NCI-H526 (cell line): ENCODE results near the gene IP6K1.
"Not testable (repeated sequence)": the region's sequence is repeated elsewhere in the genome, so short reads cannot be mapped to it uniquely, and the experiment has no call there.

ENCODE experiments used
- DNase-seq, 2 experiments: peaks; one replicate each; lab custom pipeline; 2025; lab: John Stamatoyannopoulos, UW

IP6K1 gene

DNA sequence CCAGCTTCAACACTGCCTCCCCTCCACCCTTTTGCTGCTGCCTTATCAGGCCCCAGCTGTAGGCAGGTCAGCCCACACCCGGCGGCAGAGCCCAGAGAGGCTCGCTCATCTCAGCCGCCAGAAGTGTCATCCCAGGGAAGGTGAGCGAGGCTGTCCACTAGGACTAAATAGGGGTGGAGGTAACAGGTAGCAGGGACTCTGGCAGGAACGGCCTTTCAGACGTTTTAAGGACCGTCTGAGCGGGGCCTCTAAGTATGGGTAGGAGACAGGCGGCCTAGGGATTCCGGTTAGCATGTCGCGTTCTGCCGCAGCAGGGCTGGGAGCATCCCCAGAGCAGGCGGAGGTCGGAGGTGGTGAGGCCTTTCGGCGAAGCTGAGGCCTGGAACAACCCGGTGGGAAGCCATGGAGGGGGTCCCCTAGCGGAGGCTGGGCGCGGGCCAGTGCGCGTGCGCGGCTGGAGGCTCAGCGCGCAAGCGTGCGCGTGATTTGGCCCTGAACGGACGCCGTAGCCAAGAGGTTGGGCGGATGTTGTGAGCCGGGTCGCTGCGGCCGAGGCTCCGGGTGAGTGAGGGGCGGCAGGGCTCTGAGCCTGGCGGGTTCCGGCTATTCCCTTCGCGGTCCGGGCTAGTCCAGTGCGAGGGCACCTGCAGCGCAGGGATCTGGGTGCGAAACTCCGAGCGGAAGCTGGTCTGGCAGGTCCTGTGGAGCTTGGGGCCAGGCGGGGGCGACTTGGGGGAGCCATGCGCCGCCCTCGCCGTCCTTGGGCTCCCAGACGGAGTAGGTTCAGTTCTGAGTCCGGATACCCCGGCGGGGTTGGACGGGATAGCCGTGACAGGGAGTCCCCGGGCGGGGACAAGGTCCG, 97.1 kb downstream of the IP6K1 start, which contains the start of the genes MST1 and RNF123:
Gene MST1, minus strand, starts transcription at position 429 of the 862 bp plus-strand sequence. CDS start 783 bp downstream, outside the sequence.
Gene RNF123, plus strand, starts transcription at position 512 of the 862 bp plus-strand sequence. CDS start 1,609 bp downstream, outside the sequence.
- DNase-seq = no peak

DNA sequence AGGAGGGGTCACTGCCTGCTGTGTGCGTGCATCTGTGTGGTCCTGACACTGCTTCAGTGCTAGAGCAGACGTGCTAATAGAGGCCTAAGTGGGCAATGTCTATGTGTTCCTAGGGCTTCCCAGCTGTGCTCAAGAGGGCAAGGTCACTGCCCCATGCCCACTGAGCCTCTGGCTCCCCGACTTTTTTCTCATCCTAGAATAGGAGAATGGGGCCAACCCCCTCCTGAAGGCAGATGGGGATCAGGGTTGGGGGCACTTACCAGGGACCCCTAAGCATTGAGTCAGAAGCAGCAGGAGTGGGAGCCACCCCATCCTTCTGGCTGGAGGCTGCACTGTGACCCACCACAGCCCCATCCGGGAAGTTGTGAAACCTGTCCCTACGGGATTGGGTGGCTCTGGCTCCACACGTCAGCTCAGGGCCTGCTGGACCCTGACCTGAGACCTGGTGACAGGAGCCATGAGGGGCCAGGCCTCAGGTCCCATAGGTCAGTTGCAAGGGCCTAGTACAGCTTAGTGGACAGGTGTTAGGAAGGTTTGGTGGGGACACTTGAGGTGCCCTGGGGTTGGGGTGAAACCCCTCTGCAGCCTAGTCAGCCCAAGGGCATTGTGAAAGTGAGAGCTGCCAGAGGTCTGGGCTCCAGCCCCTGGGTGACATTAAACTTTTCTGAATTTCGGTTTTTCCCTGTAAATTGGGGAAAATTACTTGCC, 97.8 kb downstream of the IP6K1 start:
- DNase-seq = not testable (repeated sequence)

DNA sequence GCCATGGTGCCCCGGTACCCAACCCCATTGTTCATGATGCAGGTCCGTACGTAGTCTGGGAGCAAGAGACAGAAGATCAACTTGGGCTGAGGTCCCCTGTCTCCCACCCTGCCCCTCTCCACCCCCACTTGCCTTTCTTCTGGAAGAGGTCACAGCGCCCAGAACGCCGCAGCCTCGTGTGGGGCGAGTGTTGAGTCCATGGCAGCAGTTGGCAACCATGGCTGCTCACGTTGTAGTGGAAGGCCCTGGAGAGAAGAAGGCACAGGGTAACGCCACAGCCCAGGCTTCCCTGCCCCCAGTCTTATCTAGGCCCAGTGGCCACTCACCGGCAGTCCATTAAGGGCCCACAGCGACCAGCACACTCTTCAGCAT, 98.9 kb downstream of the IP6K1 start:
- not testable (repeated sequence) for DNase-seq

DNA sequence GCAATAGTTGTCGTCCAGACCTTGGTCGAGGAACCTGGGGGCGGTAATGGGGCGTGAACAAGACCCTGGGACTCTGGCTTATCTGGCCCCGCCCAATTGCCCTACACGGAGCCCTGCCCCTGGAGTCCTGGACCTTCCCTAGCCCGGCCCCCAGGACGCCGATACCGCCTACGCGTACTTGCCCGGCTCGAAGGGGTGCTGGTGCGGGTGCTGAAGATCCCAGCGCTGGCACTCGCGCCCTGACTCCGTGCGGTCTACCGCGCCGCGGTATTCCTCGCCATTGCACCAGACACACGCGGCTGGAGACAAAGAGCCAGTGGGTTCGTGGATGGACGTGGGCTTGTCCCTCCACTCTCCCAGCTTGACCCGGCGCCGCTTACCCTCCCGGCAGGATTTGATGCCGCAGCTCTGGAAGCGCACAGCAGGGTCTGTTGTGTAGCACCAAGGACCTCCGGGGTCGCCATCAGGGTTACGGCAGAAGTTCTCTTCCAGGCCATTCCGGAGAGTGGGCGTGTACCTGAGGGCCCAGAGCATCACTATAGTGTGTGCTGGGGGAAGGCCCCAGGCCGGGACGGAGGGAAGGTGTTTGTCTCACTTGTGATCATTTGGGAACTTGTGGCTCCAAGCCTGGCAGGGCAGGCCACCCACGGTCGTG, 99.4 kb downstream of the IP6K1 start:
- not testable (repeated sequence) for DNase-seq

DNA sequence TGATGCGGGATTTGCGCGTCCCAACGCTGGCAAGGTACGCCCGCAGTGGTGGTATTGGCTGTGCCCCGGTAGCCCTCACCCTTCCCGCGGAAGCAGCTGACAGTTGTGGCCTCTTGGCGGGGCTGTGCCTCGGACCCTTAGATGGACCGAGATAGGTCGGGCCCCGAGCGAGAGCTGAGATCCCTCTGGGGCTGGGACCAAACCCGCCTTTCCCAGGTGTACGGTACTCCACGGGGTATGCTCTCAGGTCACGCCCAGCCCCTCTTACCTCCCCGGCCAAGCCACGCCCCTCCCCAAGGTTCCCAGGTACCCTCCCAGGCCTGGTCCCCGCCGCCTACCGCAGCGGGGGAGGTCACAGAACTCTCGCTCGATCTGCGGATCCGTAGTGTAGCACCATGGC, 100.0 kb downstream of the IP6K1 start:
- not testable (repeated sequence) for DNase-seq

DNA sequence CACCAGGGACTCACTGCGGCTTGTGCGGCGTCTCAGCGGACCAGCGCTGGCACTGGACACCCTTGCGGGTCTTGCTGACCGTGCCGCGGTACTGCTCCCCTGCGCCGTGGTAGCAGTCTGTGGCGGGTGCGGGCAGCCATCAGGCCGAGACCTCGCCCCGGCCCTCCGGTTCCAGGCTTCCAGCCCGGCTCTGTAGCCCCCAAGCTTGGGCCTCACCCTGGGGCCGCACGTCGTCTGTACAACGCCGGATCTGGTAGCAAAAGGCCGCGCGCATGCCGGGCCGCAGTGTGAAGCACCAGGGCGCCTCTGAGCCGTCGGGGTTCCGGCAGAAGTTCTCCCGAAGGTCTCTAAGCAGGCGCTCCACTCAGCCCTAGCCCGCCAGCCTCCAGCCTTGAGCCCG, 100.5 kb downstream of the IP6K1 start:
- DNase-seq = not testable (repeated sequence)

DNA sequence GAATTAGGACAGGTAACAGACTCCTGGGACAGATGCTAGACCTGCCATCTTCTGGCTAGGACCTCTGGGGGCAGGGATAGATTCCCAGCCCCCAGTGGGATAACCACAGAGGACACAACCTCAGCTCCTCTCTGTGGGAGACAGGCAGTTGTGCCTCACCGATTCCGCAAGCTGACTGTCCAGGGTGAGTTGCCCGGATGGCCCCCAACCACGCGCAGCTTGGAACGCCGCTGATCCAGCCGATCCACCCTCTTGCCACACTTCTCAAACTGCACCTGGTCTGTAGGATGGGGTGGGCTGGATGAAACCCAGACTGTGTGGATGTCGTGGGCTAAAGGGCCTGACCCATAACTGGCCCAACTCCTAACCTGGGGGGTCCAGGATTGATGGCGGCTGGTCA, 101.2 kb downstream of the IP6K1 start:
- not testable (repeated sequence) for DNase-seq

DNA sequence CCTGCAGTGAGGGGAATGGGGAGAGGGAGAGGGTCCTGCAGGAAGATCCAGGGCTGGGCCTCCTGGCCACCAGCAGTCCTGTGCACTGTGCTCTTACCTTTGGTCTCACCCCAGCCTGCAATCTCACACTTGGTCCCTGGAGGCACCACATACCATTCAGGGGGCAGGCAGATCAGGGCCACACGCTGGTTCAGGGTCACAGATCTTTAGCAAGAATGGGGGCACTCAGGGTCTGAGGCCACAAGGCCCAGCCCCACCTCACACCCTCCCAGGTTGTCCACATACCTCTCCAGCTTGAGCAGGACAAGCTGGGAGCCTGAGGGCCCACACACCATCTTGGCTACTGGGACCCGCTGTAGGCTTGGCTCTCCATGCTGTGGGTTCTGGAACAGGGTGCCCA, 101.9 kb downstream of the IP6K1 start:
- not testable (repeated sequence) for DNase-seq

DNA sequence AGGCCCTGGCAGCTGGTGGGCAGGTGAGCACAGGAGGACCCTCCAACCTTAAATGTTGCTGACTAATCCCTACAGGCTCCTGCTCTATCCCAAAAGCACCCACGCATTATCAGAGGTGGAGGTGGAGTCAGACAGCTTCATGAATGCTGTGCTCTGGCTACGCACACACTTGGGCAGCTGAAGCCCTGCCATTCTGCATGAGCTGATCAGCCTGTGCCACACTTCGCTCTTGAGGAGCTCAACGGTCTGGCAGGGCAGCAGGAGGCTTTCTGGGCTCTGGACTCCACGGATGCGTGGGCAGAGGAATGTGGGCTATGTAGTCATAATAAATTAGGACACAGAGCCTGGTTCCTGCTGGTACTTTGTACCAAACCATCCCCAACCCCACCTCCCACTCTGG, 103.2 kb downstream of the IP6K1 start:
- no peak for DNase-seq

DNA sequence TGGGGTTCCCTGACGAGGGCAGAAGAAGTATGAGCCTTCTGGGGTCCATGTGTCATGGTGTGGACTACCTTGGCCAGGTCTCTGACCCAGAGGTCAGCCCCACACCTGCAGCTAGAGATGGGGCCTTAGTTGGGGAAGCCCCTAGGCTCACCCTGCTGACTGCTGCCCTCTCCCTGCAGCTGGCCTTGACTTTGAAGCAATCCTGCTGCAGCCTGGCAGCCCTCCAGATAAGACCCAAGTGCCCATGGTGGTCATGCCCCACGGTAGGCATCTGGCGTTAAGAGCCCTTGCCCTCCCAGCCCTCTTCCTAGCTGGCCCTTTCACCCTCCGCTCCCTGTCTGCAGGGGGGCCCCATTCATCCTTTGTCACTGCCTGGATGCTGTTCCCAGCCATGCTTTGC, 104.8 kb downstream of the IP6K1 start:
- DNase-seq = no peak

DNA sequence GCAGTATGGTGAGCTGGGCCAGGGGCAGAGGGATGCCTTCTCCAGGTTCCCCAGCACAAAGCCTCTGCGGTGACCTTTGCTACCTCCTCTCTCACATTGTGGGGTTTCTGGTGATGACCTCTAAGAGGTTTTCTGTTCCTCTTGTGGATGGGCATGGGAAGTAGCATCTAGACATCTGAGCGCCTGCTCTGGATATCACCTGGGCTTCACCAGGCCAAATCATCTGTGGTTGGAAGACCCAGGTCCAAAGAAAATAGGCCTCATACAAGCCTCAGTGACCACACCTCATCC, 105.2 kb downstream of the IP6K1 start:
- DNase-seq = no peak

DNA sequence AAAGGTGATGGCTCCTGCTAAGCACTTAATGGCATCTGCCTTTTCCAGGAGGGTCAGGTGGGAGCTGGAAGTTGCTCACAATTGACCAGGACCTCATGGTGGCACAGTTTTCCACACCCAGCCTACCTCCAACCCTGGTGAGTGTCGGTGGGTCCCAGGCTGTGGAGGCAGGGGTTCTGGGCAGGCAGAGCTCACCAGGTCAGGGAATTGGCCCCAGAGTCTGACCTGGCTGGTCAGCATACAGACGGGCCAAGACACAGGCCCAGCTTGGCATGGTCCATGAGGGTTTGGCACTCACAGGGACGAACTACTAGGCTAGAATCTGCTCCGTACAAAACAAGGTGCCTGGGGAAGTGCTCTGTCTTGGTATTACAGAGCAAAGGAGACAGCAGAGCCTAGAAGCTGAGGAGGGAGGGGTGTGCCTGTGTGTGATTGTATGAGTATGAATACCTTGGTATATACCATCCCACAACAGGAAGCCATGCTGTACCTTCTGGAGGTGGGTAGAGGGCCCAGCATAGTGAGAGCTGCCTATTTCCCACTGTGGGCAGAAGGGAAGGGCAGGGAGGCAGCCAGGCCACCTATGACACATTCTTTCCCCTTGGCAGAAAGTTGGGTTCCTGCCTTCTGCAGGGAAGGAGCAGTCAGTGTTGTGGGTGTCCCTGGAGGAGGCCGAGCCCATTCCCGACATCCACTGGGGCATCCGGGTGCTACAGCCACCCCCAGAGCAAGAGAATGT, 105.7 kb downstream of the IP6K1 start:
- no peak for DNase-seq

DNA sequence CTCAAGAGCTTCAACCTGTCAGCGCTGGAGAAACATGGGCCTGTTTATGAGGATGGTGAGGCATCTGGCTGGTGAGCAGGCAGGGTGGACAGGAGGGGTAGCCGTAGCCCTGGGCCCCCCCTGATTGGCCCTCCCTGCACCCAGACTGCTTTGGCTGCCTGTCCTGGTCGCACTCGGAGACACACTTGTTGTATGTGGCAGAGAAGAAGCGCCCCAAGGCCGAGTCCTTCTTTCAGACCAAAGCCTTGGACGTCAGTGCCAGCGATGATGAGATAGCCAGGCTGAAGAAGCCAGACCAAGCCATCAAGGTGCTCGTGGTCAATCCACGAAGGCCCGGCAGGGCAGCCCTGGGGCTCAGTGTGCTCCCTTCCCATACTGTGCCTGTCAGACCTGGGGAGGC, 110.4 kb downstream of the IP6K1 start:
- no peak for DNase-seq

DNA sequence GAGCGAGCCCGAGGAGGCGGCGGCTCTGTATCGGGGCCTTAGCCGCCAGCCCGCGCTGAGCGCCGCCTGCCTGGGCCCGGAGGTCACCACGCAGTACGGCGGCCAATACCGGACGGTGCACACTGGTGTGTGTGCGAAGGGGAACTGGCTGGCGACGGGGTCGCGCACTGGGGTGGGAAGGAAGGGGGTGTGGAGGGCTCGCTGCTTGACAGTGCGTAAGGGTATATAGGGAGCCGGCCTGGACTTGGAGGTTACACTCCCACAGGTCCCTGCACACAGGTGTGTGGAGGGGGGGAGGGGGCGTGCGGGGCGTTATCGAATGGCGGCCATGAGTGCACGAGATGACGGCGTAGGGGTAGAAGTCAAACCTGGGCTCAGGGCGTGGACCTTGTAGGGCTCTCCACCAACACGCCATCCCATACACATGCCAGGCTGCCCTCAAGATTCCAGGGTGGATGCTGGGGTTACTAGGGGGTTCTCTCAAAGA, 111.8 kb downstream of the IP6K1 start:
- DNase-seq = no peak
